Duodenal mucosa (tissue), 2 donors: ENCODE results near the gene SMIM33.

Source experiments
- H3K27ac ChIP-seq: one replicate; pipeline ENCODE4 v1.7.0; 2013; ENCODE audit warnings: low read depth, low read length
- H3K27me3 ChIP-seq, 2 donors: one replicate each; pipeline ENCODE4 v1.7.0; 2013; ENCODE audit warnings: low read length in 2 of 2, control low read depth in 1 of 2; ENCODE audit not compliant: insufficient read depth in 2 of 2, control insufficient read depth in 1 of 2
- H3K36me3 ChIP-seq, 2 donors: one replicate each; pipeline ENCODE4 v1.7.0; 2013; ENCODE audit warnings: low read length in 2 of 2, control low read depth in 1 of 2; ENCODE audit not compliant: insufficient read depth in 2 of 2, control insufficient read depth in 1 of 2
- H3K4me1 ChIP-seq, 2 donors: one replicate each; pipeline ENCODE4 v1.7.0; 2013; ENCODE audit warnings: low read length in 2 of 2, control low read depth in 1 of 2; ENCODE audit not compliant: insufficient read depth in 2 of 2, control insufficient read depth in 1 of 2
- H3K4me3 ChIP-seq, 2 donors: one replicate each; pipeline ENCODE4 v1.7.0; 2013; ENCODE audit warnings: low read length in 2 of 2, low read depth in 1 of 2
- H3K9ac ChIP-seq, 2 donors: one replicate each; pipeline ENCODE4 v1.7.0; 2013; ENCODE audit warnings: low read length in 2 of 2, low read depth in 1 of 2
- H3K9me3 ChIP-seq, 2 donors: one replicate each; pipeline ENCODE4 v1.7.0; 2013; ENCODE audit warnings: low read length in 2 of 2, control low read depth in 1 of 2; ENCODE audit not compliant: control insufficient read depth in 1 of 2

The SMIM33 gene

DNA sequence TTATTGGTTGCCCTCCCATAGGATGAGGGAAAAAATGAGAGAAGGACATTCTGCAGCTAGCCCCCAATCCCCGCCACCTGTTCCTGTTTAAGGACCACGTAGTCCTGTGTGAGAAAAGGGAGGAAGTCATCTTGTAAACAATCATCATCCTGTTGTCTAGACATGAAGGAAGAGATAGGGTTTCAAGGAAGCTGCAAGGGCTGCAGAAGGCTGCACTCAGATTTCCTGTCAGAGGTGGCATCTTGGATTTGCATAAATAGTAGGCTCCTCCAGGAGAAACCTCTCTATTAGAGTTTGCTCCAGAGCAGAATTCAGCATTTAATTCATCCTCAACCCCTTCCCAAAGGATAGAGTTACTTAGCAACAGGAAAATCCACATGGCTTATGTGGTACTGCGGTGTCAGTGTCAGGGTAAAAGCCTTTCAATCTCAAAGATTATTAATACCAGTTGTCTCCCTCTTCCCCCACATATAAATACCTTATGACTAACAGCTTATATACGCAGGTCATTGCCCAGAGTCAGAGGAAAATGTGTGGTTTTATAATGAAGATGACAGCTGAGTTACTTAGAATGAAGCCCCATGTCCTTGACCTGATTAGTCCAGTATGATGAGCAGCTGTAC lies 26.9 kb upstream of the SMIM33 start:
- Histone ChIP-seq H3K27ac (no peak overlapping the region), H3K36me3 (no peaks in the 10 kb centered on the region)

DNA sequence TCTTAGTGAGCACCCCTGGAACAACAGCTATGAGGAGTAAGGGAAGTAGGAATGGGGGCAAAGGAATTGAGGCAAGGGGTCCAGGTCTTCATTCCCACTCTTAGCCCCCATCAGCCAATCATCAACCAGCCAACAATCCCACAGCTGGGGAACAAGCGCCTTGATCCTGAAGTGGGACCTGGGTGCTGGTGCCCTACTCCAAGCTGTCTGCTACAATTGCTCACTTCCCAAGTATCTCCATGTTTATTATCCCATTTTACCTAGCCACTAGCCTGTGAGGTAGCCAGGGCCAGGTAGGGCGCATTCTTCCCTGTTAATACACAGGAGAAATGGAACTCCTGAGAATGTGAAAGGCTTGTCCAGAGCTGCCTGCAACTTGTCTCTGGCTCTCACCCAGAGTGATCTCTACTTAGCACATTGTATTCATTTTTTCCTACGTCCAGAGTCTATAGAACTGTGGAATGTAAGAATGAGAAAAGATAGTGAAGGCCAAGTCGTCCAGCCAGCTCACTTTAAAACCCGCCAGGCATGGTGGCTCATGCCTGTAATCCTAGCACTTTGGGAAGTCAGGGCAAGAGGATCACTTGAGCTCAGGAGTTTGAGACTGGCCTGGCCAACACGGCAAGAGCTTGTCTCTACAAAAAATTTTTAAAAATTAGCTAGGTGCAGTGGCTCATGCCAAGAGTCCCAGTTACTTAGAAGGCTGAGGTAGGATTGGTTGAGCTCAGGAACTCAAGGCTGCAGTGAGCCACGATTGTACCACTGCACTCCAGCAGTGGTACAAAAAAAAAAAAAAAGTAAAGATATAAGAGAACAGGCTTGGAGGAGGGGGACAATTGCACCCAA lies 25.3 kb upstream of the SMIM33 start:
- H3K9me3 ChIP-seq: no peaks in the 10 kb centered on the region
- H3K27ac ChIP-seq: no peak overlapping the region
- H3K36me3 ChIP-seq: no peaks in the 10 kb centered on the region

More for the DNA sequence above, 26.9 kb upstream of the SMIM33 start:
- no peaks in the 10 kb centered on the region for H3K27me3 ChIP-seq
- H3K4me3 ChIP-seq: no peak overlapping the region
- no peaks in the 10 kb centered on the region for H3K9me3 ChIP-seq
- H3K4me1 ChIP-seq: peaks cover 4 to 8% of the 10 kb centered on the region in 2 donors
- no peak overlapping the region for H3K9ac ChIP-seq

DNA sequence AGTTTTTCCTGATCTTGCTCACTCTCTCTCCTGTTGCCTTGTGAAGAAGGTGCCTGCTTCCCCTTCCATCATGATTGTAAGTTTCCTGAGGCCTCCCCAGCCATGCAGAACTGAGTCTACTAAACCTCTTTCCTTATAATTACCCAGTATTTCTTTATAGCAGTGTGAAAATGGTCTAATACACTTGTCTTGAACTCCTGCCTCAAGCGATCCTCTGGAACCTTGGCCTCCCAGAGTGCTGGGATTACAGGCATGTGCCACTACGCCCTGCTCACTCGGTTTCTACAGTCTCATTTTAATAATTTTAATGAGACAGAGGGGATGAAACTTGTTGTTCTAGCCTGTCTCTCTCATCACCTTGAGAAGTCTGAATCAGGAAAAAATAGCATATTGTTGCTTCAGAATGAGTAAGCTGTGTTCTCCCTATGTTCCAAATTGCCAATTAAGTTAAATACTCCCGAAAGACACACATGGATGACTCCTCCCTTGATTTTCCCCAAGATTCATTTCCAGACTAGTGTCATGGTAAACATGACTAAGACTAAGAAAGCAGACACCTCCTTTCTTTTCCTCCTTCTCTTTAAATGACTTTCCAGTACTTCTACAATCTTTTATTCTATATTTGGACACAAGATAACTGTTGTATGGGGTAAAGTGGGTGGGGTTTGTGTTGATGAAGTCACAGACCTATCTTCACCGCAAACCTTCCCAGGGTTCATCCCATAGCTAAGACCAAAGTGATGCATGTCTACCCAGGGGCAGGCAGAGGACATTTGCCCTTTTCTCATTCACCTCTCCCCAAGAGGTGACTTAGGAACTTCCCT lies 23.6 kb upstream of the SMIM33 start:
- Histone ChIP-seq H3K27ac (no peak overlapping the region), H3K36me3 (no peaks in the 10 kb centered on the region), H3K27me3 (no peaks in the 10 kb centered on the region), H3K4me1 (no peaks in the 10 kb centered on the region), H3K4me3 (no peak overlapping the region), H3K9me3 (no peaks in the 10 kb centered on the region), H3K9ac (no peak overlapping the region)

More for the DNA sequence above, 25.3 kb upstream of the SMIM33 start:
- H3K27me3 ChIP-seq: no peaks in the 10 kb centered on the region
- no peak overlapping the region for H3K4me3 ChIP-seq
- H3K4me1 ChIP-seq: no peaks in the 10 kb centered on the region
- H3K9ac ChIP-seq: no peak overlapping the region

DNA sequence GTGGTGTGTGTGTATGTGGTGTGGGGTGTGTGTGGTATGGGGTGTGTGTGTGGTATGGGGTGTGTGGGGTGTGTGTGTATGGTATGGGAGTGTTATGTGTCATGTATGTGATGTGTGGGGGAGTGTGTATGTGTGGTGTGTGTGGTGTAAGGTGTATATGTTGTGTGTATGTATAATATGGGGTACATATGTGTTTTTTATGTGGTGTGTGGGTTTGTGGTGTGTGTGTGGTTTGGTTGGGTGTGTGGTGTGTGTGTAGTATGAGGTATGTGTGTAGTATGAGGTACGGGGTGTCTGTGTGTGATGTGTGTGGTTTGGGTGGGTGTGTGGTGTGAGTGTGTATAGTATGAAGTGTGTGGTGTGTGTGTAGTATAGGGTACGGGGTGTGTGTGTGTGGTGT lies 19.6 kb upstream of the SMIM33 start:
- H3K27ac ChIP-seq: no peak overlapping the region
- H3K4me3 ChIP-seq: no peak overlapping the region
- no peaks in the 10 kb centered on the region for H3K36me3 ChIP-seq
- H3K27me3 ChIP-seq: no peaks in the 10 kb centered on the region
- no peak overlapping the region for H3K9ac ChIP-seq
- no peaks in the 10 kb centered on the region for H3K4me1 ChIP-seq
- no peaks in the 10 kb centered on the region for H3K9me3 ChIP-seq

DNA sequence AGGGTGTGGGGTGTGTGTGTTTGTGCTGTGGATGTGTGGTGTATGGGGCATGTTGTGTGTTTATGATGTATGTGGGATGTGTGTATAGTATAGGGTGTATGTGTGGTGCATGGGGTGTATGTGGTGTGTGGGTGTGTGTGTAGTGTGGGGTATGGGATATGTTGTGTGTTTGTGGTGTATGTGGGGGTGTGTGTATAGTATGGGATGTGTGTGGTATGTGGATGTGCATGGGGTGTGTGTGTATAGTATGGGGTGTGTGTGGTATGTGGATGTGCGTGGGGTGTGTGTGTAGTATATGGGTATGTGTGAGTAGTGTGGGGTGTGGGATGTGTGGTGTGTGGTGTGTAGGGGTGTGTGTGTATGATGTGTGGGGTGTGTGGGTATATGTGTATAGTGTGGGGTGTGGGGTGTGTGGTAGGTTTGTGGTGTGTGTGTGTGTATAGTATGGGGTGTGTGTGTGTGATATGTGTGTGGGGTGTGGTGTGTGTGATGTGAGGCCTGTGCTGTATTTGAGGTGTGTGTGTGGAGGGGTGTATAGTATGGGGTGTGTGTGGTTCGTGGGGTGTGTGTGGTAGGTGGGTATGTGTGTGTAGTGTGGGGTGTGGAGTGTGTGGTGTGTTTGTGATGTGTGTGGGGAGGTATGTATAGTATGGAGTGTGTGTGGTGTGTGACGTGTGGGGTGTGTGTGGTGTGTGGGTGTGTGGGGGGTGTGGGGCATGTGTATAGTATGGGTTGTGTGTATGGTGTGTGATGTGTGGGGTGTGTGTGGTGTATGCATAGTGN lies 18.7 kb upstream of the SMIM33 start:
- H3K9ac ChIP-seq: no peak overlapping the region
- no peaks in the 10 kb centered on the region for H3K27me3 ChIP-seq
- H3K27ac ChIP-seq: no peak overlapping the region
- no peaks in the 10 kb centered on the region for H3K9me3 ChIP-seq
- no peaks in the 10 kb centered on the region for H3K4me1 ChIP-seq
- no peak overlapping the region for H3K4me3 ChIP-seq
- H3K36me3 ChIP-seq: no peaks in the 10 kb centered on the region

DNA sequence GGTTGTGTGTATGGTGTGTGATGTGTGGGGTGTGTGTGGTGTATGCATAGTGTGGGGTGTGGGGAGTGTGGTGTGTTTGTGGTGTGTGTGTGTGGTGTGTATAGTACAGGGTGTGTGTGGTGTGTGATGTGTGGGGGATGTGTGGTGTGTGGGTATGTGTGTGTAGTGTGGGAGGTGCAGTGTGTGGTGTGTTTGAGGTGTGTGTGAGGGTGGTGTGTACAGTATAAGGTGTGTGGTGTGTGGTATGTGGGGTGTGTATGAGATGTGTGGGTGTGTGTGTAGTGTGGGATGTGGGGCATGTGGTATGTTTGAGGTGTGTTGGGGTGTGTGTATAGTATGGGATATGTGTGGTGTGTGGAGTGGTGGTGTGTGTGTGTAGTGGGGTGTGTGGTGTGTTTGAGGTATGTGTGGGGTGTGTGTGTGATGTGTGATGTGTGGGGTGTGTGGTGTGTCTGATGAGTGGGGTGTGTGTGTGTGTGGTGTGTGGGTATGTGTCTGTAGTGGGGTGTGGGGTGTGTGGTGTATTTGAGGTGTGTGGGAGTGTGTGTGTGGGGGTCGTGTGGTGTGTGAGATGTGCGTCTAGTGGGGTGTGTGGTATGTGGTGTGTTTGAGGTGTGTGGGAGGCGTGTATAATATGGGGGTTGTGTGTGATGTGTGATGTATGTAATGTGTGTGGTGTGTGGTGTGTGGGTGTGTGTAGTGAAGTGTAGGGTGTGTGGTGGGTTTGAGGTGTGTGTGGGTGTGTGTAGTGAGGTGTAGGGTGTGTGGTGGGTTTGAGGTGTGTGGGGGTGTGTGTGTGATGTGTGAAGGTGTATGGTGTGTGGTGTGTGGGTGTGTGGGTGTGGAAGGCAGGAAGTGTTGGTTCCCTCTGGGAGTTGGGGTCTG lies 16.9 kb upstream of the SMIM33 start:
- H3K27me3 ChIP-seq: no peaks in the 10 kb centered on the region
- peaks cover 1 to 3% of the 10 kb centered on the region in 2 donors for H3K4me1 ChIP-seq
- H3K27ac ChIP-seq: no peak overlapping the region
- H3K9me3 ChIP-seq: no peaks in the 10 kb centered on the region
- H3K4me3 ChIP-seq: no peak overlapping the region
- no peak overlapping the region for H3K9ac ChIP-seq
- no peaks in the 10 kb centered on the region for H3K36me3 ChIP-seq

DNA sequence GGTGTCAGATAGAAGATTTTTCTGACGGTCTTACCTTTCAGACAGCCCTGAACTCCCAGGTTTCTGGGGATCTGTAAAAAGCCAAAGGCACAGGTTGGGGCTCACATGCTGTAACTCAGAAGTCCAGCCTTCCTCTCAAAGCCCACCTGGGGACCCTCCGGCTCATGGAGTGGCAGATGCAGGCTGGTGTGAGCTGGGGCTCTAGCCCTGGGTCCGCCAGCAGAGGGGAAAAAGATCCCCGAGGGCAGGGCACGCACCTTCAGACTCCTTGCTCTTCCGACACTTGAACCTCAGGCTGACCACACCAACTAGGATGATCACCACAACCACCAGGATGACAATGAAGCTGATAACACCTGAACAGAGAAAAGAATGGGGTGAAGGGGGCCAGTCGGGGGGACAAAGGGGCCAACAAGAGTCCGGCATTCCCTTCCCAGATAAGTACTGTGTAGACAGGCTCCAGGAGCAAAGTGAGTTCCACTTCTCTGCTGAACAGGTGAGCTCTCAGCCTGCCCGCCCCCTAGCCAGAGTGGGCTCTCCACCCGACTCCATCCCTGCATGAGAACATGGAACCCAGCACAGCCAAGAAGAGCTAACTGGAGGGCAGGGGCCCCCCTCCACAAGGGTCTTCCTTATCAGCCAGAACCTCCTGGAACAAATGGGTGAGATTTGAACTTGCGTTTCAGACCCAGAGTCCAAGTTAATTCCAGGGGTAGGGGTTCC lies 16.1 kb upstream of the SMIM33 start:
- H3K4me3 ChIP-seq: no peak overlapping the region
- no peak overlapping the region for H3K27ac ChIP-seq
- no peak overlapping the region for H3K9ac ChIP-seq
- H3K9me3 ChIP-seq: no peaks in the 10 kb centered on the region
- H3K36me3 ChIP-seq: no peaks in the 10 kb centered on the region
- peaks cover 6 to 8% of the 10 kb centered on the region in 2 donors for H3K4me1 ChIP-seq
- no peaks in the 10 kb centered on the region for H3K27me3 ChIP-seq

DNA sequence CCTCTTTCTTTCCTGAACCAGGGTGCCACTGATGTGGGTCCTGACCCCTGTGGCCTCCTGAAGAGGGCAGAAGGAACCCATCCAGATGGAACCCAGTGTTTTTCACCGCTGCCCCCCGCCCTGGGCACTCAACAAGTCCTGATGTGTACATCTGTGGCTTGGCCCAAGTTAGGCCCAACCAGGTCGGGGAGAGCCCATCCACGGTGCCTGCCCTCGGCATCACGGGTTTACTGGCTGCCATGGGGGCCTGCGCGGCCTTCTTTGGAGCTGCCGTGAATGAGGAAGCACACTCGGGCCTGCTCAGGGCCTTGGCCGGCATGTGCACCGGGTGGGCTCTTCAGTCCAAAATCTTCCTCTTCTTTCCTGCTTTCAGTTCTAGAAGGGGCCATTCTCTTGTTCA lies 14.0 kb upstream of the SMIM33 start:
- peaks cover 6 to 8% of the 10 kb centered on the region in 2 donors for H3K4me1 ChIP-seq
- H3K27me3 ChIP-seq: no peaks in the 10 kb centered on the region
- H3K9ac ChIP-seq: no peak overlapping the region
- H3K9me3 ChIP-seq: no peaks in the 10 kb centered on the region
- no peak overlapping the region for H3K4me3 ChIP-seq
- H3K36me3 ChIP-seq: no peaks in the 10 kb centered on the region
- no peak overlapping the region for H3K27ac ChIP-seq
